Forelimb muscle (tissue), 1 donor: Measurements from ENCODE around the gene DDX1. TPM values are rescaled to one million over a fixed set of nuclear protein-coding genes. Genes with fewer than 3 reads are reported as not detected.

Experiments
- DNase-seq: peaks from one replicate; pipeline ENCODE4 v3.0.0-alpha.2; 2013; ENCODE audit warnings: low read depth
- polyA plus RNA-seq: library from polyadenylated mRNA; unstranded; fragments of 120-200 nt; gene quantifications from one replicate; pipeline ENCODE4 v1.2.1, GENCODE V29; 2013; ENCODE audit not compliant: insufficient read length

The DDX1 gene
- polyA plus RNA-seq, 1 donor: 91.8 TPM

GRCh38 chr2:15628899-15629855, 37.5 kb downstream of the DDX1 start:
- no peak for DNase-seq

DNA sequence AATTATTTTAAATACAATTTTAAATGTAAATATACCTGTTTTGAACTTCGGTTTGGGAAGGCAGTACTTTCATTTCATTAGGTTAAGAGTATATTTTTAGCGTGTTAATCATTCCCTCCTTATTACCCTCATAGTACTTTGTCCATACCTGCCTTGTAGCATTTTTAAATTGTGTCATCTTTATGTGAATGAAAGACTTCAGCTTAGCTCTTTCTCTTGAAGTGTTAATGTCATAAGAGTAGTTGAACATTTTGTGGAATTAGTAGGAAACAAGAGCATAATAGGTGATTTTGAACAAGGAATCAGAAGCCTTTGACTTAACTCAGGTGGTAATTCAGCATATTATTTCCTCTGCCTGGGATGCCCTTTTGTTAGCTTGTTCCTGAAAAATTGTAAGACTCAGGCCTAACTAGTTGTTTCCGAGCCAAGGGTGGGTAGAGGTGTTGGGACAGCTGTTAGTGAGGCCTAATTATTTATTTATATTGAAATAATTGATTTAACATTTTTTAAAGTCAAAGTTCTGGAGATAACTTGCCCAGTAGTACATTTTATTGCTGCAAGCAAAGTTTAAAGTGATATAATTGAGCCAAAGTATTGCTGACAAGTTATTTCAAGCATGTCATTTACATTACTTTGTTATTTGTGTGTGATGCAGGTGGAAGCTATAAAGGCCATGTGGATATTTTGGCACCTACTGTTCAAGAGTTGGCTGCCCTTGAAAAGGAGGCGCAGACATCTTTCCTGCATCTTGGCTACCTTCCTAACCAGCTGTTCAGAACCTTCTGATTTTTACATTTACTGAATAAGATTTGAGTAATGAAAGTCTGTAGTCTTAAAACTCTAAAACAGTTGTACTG, 38.7 kb downstream of the DDX1 start:
- DNase-seq: peak; percentile 77

GRCh38 chr2:15630978-15631719, 39.5 kb downstream of the DDX1 start:
- DNase-seq: no peak

DNA sequence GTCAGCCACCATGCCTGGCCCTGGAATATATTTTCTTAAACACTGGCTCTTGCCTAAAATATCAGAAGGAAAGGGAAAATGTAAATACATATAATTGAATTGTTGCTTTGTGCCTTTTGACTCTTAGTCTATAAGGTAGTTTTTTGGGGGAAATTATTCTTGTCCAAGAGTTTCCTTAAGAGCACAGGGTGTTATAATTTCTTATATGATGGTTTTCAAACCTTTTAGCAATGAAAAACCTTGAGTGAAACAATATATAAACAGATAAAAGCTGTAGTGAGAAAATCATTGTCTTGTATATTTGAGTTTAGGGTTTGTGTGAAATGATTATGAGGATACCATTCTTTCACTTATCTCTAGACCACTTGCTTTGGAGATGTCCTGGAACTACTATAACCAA, 40.2 kb downstream of the DDX1 start:
- DNase-seq: no peak

- DNase-seq: no peak
Measured at GRCh38 chr2:15633043-15633970, 41.6 kb downstream of the DDX1 start.

DNA sequence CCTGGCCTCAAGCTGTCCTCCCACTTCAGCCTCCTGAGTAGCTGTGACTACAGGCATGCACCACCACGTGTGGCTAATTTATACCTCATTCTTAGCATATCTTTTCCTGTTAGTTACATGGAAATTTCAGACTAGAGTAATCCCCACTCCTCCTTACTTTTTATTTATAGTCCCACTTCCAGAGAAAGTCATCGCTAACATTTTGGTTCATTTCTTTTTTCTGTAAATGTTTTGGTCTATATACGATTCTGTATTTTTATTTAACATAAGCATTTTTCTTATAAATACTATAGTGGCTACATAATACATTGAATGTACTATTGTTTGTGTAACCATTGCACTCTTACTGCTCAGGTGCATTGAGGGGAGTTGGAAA, 42.3 kb downstream of the DDX1 start:
- DNase-seq: no peak

DNA sequence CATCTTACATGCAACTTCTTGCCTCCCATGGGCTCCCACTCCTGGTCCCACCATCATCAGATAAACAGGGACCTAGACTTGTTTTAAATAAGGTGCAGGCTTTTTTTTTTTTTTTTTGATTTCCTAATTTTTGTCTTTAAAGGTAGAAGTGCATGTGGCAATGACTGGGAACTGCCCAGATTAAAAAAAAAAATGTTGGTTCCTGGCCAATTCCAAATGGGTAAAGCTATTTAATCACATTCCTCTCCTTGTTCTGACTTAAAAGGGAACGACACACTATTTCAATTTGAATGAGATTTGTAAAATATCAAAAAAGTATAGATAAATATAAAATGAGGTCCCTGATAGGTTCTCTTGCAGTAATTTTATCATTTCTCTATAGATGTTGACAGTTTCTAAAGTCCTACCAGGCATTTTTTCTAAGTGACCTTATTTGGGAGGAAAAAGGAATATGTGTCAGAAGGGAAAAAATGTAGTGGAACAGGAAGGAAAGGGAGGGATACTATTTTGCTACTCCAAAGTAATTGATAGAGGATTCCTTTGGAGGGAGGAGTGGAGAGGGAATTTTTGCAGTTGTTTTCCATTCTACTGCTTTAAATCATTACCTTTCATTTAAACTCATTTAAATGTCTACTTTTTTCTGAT, 43.3 kb downstream of the DDX1 start:
- DNase-seq: no peak

DNA sequence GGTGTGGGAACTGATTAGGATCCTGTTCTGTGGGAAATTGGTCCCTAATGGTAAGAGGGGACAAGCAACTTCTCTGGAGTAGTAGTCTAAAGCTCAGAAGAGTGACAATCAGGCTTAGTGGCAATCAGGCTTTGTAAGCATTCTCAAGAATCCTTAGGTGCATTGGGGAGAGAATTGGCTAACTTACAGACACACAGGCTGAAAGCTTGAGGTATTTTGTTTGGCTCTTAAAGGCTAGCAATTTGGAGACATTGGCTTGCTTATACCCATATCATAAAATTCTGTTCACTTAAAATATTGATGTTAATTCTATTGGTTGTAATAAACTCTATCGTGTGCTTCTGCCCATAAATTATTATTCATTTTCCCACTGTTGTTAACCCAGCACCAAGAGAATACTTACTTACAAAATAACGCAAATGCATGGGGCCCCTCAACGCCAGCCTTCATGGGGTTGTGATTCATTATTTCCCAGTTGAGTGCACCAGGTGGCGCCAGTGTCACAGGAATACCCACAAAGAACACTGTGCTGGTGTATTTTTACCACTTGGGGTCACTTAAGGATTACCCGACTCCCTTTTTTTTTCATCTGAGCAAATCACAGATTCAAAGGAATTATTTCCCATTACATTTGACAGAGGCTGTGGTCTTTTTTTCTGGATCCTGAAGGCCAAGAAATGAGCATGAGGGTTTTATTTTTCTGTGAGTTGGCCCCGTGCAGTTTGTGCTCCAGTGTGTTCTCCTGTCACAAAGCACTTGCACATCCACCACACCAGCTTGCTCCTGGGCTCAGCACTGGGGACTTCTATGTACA, 45.5 kb downstream of the DDX1 start:
- DNase-seq: peak; percentile 34

DNA sequence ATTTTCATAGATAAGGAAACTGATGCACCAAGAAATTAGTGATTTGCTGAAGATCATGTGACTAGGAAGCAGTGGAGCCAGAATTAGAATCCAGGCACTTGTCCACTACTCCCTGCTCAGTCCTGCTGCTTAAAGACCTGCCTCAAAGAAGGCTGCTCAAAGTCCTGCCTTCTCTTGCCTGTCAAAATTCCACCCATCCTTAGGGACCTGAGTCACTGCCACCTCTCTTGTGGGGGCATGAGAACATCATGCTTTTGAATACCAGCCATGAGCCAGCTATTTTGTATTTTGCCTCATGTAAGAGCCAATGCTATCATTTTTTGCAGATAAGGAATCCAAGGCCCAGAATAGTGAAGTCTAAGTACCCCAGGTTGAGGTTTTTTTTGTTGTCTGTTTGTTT, 47.1 kb downstream of the DDX1 start:
- DNase-seq: no peak

DNA sequence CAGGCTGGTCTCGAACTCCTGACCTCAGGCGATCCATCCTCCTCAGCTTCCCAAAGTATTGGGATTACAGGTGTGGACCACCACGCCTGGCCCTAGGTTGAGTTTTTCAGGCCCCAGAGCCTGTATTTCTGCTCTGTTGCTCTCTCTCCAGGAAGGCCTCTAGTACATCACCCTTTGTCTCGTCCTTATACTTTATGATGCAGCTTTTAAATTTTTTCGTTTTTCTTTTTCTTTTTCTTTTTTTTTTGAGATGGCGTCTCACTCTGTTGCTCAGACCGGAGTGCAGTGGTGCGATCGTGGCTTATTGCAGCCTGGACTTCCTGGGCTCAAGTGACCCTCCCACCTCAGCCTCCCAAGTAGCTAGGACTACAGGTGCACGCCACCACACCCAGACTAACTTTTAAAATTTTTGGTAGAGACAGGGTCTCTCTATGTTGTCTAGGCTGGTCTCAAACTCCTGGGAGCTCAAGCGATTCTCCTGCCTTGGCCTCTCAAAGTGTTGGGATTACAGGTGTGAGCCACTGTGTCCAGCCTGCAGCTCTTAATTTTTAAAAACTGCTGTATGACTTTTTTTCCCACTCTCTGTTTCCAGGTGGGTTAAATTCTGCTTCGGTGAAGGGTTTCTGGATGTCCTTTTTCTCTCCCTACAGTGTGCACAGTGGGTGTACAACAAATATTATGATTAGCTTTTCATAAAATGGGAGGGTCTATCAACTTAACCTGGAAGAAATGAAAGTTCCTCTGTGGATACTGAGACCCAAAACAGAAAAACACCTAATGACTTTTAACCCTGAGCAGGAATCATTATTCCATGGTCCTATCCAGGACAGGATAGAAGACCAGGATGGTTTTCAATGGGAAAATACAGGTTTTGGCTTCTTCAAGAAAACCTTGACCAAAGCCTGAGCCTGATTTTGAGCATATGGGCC, 47.9 kb downstream of the DDX1 start:
- no peak for DNase-seq

DNA sequence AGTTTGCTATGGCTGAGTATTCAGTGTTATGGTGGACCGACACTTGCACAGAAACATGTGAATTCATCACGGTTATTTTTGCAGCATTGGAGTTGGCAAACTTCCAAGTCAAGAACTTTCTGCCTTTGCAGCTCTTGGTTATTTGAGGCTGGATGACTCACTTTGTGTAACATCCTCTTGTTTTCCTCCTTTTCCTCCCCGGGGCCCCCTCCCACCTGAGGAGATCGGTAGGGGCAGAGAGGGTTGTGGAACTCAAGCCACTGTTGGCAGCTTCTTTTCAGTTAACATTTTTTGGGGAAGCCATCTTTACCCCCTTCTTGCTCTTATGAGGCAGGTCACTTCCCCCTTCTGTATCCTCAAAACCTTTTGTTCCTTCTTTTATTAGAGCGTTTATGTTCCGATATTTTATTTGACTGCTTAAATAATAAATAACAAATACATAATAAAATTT, 48.6 kb downstream of the DDX1 start:
- DNase-seq: no peak

DNA sequence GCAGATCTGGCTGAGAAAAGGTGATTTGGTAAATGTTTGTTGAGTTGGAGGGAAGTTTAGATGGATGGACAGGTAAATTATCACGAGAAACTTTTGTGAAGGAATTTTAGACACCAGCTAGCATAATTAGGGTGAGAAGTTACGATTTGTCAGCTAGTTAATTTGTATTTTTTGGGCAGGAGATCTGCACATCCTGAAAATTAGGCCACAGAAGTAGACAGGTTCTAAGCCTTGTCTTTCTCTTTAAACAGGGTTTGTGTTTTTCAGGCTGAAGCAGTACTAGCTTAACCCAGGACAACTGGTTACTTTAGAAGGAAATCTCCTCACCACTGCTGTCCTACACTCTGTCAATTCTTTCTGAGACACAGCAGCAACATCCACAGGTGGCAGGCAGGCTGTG, 49.1 kb downstream of the DDX1 start:
- no peak for DNase-seq

- DNase-seq: no peak
Measured at GRCh38 chr2:15641530-15641982, 49.9 kb downstream of the DDX1 start.

GRCh38 chr2:15642011-15642814, 50.5 kb downstream of the DDX1 start:
- DNase-seq: no peak

GRCh38 chr2:15642815-15643500, 51.3 kb downstream of the DDX1 start:
- no peak for DNase-seq

- DNase-seq: no peak
Measured at GRCh38 chr2:15643791-15644585, 52.3 kb downstream of the DDX1 start.
